Measurements from ENCODE around the gene AKR1C3. TPM values are rescaled to one million over a fixed set of nuclear protein-coding genes. Genes with fewer than 3 reads are reported as not detected.
"Not testable (repeated sequence)": the region's sequence is repeated elsewhere in the genome, so short reads cannot be mapped to it uniquely, and the experiment has no call there.

AKR1C3 gene
- total RNA-seq (10 to 100 TPM; 36.2 to 98.8 TPM), polyA plus RNA-seq (100 to 1,000 TPM; 153 to 180 TPM)
- long read RNA-seq, donor 1, transcript AKR1C3-201 (9 exons, 1,807 nt): major isoform, 78 of 80 reads
- long read RNA-seq, donor 1, partial matches to known transcripts: 0 of 80 reads
- long read RNA-seq, donor 1, other reads (novel, unspliced or antisense): 2 of 80 reads
- long read RNA-seq, donor 2, transcript AKR1C3-201 (9 exons, 1,807 nt): major isoform, 42 of 46 reads
- long read RNA-seq, donor 2, partial matches to known transcripts: 0 of 46 reads
- long read RNA-seq, donor 2, other reads (novel, unspliced or antisense): 2 of 46 reads

DNA sequence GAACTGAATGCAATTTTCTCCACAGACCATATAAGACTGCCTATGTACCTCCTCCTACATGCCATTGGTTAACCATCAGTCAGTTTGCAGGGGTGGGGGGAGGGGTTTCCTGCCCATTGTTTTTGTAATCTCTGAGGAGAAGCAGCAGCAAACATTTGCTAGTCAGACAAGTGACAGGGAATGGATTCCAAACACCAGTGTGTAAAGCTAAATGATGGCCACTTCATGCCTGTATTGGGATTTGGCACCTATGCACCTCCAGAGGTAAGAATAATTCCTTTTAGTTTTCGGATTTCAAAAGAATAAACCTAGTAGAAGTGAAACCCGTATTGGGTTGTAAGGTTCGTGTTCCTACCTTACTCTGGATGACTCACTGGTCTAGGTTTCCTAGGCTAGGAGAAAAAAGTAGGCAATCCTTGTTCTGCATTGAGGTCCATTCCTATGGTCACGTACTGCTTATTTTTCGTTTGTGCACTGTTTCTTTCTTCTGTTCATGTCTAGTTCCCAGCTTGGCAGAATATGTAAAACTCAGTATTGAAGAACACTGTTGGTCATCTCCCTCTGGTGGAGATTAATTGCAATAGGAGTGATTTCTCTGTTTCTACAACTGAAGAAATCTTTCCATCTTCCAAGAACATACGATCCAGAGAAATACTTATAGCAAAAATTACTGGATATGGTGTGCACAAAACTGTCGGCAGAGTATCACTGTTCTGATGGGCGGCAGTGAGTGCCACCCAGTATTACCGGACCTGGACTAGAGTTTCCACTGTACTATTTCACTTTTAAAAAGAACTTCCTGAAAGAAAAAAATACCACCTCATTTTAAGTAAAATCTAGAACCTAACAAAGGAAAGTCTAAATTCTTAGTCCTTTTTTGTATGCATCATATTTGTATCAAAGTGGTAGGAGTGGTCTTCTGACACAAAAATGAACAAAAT, at the start of gene AKR1C3:
Gene AKR1C3, plus strand, starts transcription at position 150 of the 941 bp plus-strand sequence. Its CDS starts 31 bp downstream, at position 181.
- intact Hi-C loops (cut with DNase I): loop anchor here (1.0 to 5.0 kb wide), 4 partner anchors 53 to 244 kb away; no protein-coding TSS in a partner anchor
- no peak for DNase-seq
- H3K36me3 ChIP-seq (ENCODE audit: control insufficient read depth in 1 of 2, insufficient read depth in 2 of 2, low read length in 1 of 2): peaks cover 2 to 5% of the 10 kb centered on the region in 2 donors
- H3K27ac ChIP-seq (ENCODE audit: low read depth in 1 of 2, low read length in 2 of 2): peak within 1 kb of the TSS; percentile 84 to 87
- peak; percentile 84 for ATAC-seq (ENCODE audit: low FRiP score)
- no peaks in the 10 kb centered on the region for H3K4me1 ChIP-seq (ENCODE audit: control insufficient read depth in 1 of 2, insufficient read depth in 2 of 2, low read length in 2 of 2)
- H3K9me3 ChIP-seq (ENCODE audit: control insufficient read depth, low read length): peaks cover 2% of the 10 kb centered on the region
- H3K27me3 ChIP-seq (ENCODE audit: control insufficient read depth in 1 of 2, insufficient read depth in 2 of 2, low read length in 1 of 2): no peaks in the 10 kb centered on the region
- WGBS, 2 donors: 1 to 8% methylated on average over 9 of the region's 9 CpGs
- peak within 1 kb of the TSS; percentile 96 to 98 for H3K4me3 ChIP-seq (ENCODE audit: low read length in 2 of 2)

DNA sequence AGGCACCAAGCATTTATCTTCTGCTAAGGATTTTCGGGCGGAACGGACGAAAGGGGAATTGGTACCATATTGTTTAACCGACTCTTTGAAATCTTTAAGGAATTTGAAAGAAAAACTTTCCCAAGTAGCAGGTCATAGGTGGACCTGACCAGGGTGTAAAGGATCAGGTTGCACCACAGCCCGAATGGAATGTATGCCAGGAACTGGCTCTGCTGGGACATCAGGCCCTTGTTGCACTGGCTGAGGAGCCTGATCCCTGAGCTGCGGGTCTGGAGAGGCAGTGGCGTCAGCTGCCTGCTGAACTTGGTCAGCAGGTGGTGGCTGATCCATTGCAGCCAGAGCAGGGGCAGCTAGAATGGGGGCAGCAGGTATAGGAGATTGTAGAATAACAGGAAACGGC, 49.1 kb upstream of the AKR1C3 start:
- no peaks in the 10 kb centered on the region for H3K36me3 ChIP-seq (ENCODE audit: control insufficient read depth in 1 of 2, insufficient read depth in 2 of 2, low read length in 1 of 2)
- H3K4me1 ChIP-seq (ENCODE audit: control insufficient read depth in 1 of 2, insufficient read depth in 2 of 2, low read length in 2 of 2): peaks cover 0 to 5% of the 10 kb centered on the region in 2 donors
- H3K27me3 ChIP-seq (ENCODE audit: control insufficient read depth in 1 of 2, insufficient read depth in 2 of 2, low read length in 1 of 2): no peaks in the 10 kb centered on the region
- ATAC-seq (ENCODE audit: low FRiP score) (no peak), DNase-seq (no peak)
- intact Hi-C loops (cut with DNase I): no loop called here
- H3K4me3 ChIP-seq (ENCODE audit: low read length in 2 of 2): no peak overlapping the region
- no peaks in the 10 kb centered on the region for H3K9me3 ChIP-seq (ENCODE audit: control insufficient read depth, low read length)
- WGBS, 2 donors: 89 to 90% methylated on average over 9 of the region's 9 CpGs
- H3K27ac ChIP-seq (ENCODE audit: low read depth in 1 of 2, low read length in 2 of 2): no peak overlapping the region

DNA sequence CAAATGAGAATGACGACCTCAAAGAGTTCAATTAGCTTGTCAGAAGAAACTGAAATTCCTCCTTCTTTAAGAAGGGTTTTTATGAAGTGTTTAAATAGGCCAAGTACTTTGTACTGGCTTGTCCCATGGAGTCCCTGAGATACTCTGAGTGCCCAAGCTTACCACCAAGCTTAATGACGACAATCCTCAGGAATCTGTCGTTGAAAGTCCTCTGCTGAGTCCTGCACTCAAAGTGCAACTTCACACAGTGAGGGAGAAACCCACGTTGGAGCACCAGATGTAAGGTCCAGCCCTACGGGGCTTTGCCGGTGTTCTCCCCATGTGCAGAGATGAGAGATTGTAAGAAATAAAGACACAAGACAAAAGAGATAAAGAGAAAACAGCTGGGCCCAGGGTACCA, 47.8 kb upstream of the AKR1C3 start:
- Histone ChIP-seq H3K4me1 (ENCODE audit: control insufficient read depth in 1 of 2, insufficient read depth in 2 of 2, low read length in 2 of 2) (peaks cover 0 to 3% of the 10 kb centered on the region in 2 donors), H3K4me3 (ENCODE audit: low read length in 2 of 2) (no peak overlapping the region), H3K36me3 (ENCODE audit: control insufficient read depth in 1 of 2, insufficient read depth in 2 of 2, low read length in 1 of 2) (no peaks in the 10 kb centered on the region), H3K9me3 (ENCODE audit: control insufficient read depth, low read length) (no peaks in the 10 kb centered on the region), H3K27me3 (ENCODE audit: control insufficient read depth in 1 of 2, insufficient read depth in 2 of 2, low read length in 1 of 2) (no peaks in the 10 kb centered on the region), H3K27ac (ENCODE audit: low read depth in 1 of 2, low read length in 2 of 2) (no peak overlapping the region)
- intact Hi-C loops (cut with DNase I): no loop called here
- 89 to 91% methylated on average over 6 of the region's 6 CpGs for WGBS, 2 donors
- no peak for DNase-seq
- no peak for ATAC-seq (ENCODE audit: low FRiP score)

DNA sequence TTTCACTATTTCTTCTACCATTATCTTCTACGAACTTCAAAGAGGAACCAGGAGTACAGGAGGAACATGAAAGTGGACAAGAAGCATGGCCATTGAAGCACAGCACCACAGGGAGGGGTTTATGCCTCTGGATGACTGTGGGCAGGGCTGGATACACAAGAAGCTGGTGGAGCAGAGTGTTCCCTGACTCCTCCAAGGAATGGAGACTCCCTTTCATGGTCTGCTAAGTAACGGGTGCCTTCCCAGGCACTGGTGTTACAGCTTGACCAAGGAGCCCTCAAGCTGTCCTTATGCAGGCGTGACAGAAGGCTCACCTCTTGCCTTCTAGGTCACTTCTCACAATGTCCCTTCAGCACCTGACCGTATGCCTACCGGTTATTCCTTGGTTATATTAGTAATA, 47.2 kb upstream of the AKR1C3 start:
- H3K36me3 ChIP-seq (ENCODE audit: control insufficient read depth in 1 of 2, insufficient read depth in 2 of 2, low read length in 1 of 2); H3K4me1 ChIP-seq (ENCODE audit: control insufficient read depth in 1 of 2, insufficient read depth in 2 of 2, low read length in 2 of 2); ATAC-seq (ENCODE audit: low FRiP score); H3K27ac ChIP-seq (ENCODE audit: low read depth in 1 of 2, low read length in 2 of 2); DNase-seq; H3K4me3 ChIP-seq (ENCODE audit: low read length in 2 of 2); H3K27me3 ChIP-seq (ENCODE audit: control insufficient read depth in 1 of 2, insufficient read depth in 2 of 2, low read length in 1 of 2); intact Hi-C loops (cut with DNase I); H3K9me3 ChIP-seq (ENCODE audit: control insufficient read depth, low read length): not testable (repeated sequence)
- 86 to 91% methylated on average over 5 of the region's 5 CpGs for WGBS, 2 donors

DNA sequence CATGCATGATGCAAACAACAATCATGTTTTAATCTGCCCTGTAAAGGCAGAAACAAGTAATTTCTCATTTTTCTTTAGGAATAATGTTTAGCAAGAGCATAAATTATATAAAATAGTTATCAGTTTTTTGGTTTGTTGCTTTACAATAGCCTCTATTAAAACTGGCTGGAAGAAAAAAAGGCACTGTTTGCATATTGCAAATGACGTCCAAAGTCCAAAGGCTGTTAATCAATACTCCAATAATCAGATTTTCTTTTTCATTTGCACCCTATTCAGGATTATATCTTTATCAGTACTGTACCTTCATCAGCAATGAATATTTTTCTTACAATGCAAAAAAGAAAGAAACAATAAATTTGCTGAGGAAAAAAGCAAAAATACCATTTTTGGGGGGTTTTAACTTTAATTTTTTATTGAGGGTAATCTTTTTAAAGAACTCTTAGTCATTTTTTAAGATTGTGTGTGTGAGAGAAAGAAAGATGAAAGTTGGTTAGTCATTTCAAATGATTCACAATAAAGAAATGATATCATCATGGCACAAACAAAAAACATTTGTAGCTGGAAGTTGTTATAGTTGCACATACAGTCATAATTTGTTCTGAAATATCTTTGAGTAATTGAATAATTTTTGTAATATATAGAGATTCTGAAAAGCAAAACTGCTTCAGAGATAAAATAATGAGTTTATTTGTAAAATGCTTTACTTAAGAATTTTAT, 46.1 kb upstream of the AKR1C3 start:
- Histone ChIP-seq H3K27ac (ENCODE audit: low read depth in 1 of 2, low read length in 2 of 2) (no peak overlapping the region), H3K4me3 (ENCODE audit: low read length in 2 of 2) (no peak overlapping the region), H3K9me3 (ENCODE audit: control insufficient read depth, low read length) (no peaks in the 10 kb centered on the region), H3K36me3 (ENCODE audit: control insufficient read depth in 1 of 2, insufficient read depth in 2 of 2, low read length in 1 of 2) (no peaks in the 10 kb centered on the region), H3K27me3 (ENCODE audit: control insufficient read depth in 1 of 2, insufficient read depth in 2 of 2, low read length in 1 of 2) (no peaks in the 10 kb centered on the region), H3K4me1 (ENCODE audit: control insufficient read depth in 1 of 2, insufficient read depth in 2 of 2, low read length in 2 of 2) (no peaks in the 10 kb centered on the region)
- DNase-seq (no peak), ATAC-seq (ENCODE audit: low FRiP score) (no peak)
- WGBS, 2 donors: 83 to 88% methylated on average over 1 of the region's 1 CpG
- intact Hi-C loops (cut with DNase I): no loop called here

DNA sequence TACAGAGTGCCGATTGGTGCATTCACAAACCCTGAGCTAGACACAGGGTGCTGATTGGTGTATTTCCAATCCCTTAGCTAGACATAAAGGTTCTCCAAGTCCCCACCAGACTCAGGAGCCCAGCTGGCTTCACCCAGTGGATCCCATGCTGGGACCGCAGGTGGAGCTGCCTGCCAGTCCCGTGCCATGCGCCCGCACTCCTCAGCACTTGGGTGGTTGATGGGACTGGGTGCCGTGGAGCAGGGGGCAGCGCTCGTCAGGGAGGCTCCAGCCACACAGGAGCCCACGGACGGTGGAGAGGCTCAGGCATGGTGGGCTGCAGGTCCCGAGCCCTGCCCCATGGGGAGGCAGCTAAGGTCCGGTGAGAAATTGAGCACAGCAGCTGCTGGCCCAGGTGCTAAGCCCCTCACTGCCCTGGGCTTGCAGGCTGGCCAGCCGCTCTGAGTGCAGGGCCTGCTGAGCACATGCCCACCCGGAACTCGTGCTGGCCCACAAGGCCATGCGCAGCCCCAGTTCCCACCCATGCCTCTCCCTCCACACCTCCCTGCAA, 41.2 kb upstream of the AKR1C3 start:
- H3K4me3 ChIP-seq (ENCODE audit: low read length in 2 of 2); DNase-seq; intact Hi-C loops (cut with DNase I); H3K27ac ChIP-seq (ENCODE audit: low read depth in 1 of 2, low read length in 2 of 2); H3K9me3 ChIP-seq (ENCODE audit: control insufficient read depth, low read length); H3K27me3 ChIP-seq (ENCODE audit: control insufficient read depth in 1 of 2, insufficient read depth in 2 of 2, low read length in 1 of 2); H3K4me1 ChIP-seq (ENCODE audit: control insufficient read depth in 1 of 2, insufficient read depth in 2 of 2, low read length in 2 of 2); ATAC-seq (ENCODE audit: low FRiP score); H3K36me3 ChIP-seq (ENCODE audit: control insufficient read depth in 1 of 2, insufficient read depth in 2 of 2, low read length in 1 of 2): not testable (repeated sequence)
- 95 to 96% methylated on average over 15 to 16 of the region's 16 CpGs for WGBS, 2 donors

DNA sequence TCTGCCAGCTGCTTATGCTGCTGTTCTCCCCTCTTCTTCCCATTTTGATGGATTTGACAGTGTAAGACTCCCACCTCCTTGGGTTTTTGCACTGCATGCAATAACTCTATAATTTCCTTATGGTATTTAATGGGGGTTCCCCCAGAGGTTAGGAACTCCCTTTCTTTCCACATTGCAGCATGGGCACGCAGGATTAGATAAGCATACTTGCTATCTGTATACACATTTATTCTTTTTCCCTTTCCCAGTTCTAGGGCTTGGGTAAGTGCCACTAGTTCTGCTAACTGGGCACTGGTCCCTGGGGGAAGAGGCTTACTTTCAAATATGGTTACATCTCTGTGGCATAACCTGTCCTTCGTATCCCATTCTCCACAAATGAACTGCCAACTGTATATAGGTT, 39.4 kb upstream of the AKR1C3 start:
- H3K36me3 ChIP-seq (ENCODE audit: control insufficient read depth in 1 of 2, insufficient read depth in 2 of 2, low read length in 1 of 2); intact Hi-C loops (cut with DNase I); H3K27me3 ChIP-seq (ENCODE audit: control insufficient read depth in 1 of 2, insufficient read depth in 2 of 2, low read length in 1 of 2); H3K27ac ChIP-seq (ENCODE audit: low read depth in 1 of 2, low read length in 2 of 2); ATAC-seq (ENCODE audit: low FRiP score); H3K4me1 ChIP-seq (ENCODE audit: control insufficient read depth in 1 of 2, insufficient read depth in 2 of 2, low read length in 2 of 2); H3K4me3 ChIP-seq (ENCODE audit: low read length in 2 of 2); DNase-seq; H3K9me3 ChIP-seq (ENCODE audit: control insufficient read depth, low read length): not testable (repeated sequence)
- WGBS, 2 donors: 34 to 44% methylated on average over 2 of the region's 2 CpGs

DNA sequence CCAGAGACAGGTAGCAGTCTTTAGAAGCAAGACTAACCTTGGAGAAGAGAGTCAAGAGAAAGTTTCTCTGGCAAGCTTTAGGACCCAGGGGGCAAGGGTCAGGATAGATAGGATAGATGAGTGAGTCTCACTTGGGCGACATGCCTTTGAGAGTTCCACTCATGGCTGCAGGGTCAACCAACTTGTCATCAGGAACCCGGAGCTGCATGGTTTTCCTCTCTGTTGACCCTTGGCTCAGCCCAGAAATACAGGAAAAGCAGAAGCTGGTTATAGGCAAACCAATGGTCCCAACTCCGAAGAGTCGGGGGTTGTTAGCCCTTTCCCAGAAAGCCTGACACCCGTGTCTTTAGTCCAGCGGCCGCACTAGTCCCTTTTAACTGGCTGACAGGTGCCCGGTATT, 34.9 kb upstream of the AKR1C3 start:
- WGBS, 2 donors: 88 to 90% methylated on average over 8 of the region's 8 CpGs
- H3K27ac ChIP-seq (ENCODE audit: low read depth in 1 of 2, low read length in 2 of 2); H3K27me3 ChIP-seq (ENCODE audit: control insufficient read depth in 1 of 2, insufficient read depth in 2 of 2, low read length in 1 of 2); intact Hi-C loops (cut with DNase I); ATAC-seq (ENCODE audit: low FRiP score); H3K36me3 ChIP-seq (ENCODE audit: control insufficient read depth in 1 of 2, insufficient read depth in 2 of 2, low read length in 1 of 2); H3K4me1 ChIP-seq (ENCODE audit: control insufficient read depth in 1 of 2, insufficient read depth in 2 of 2, low read length in 2 of 2); DNase-seq; H3K4me3 ChIP-seq (ENCODE audit: low read length in 2 of 2); H3K9me3 ChIP-seq (ENCODE audit: control insufficient read depth, low read length): not testable (repeated sequence)
